ENCODE results near the gene TLL2.

TLL2 gene

GRCh38 chr10:96411716-96412320 lies 101.9 kb downstream of the TLL2 start:
- DNase-seq = peak in 1 of 42 donors; percentile 24
- intact Hi-C loops (cut with DNase I) = no loop called here

- intact Hi-C loops (cut with DNase I) = no loop called here
- peak in 2 of 42 donors; percentile 5 to 19 for DNase-seq
Measured at GRCh38 chr10:96410296-96410695, 103.4 kb downstream of the TLL2 start.

- intact Hi-C loops (cut with DNase I) = no loop called here
- no peak for DNase-seq
Measured at GRCh38 chr10:96408201-96408600, 105.5 kb downstream of the TLL2 start.

GRCh38 chr10:96407560-96408069 lies 106.1 kb downstream of the TLL2 start:
- peak in 2 of 42 donors; percentile 1 to 17 for DNase-seq
- intact Hi-C loops (cut with DNase I) = no loop called here

GRCh38 chr10:96406091-96406490 lies 107.6 kb downstream of the TLL2 start:
- intact Hi-C loops (cut with DNase I) = no loop called here

GRCh38 chr10:96402417-96403305 lies 111.1 kb downstream of the TLL2 start:
- intact Hi-C loops (cut with DNase I) = no loop called here
- DNase-seq = peak in 1 of 42 donors; percentile 13

More at GRCh38 chr10:96406091-96406490, 107.6 kb downstream of the TLL2 start:
- DNase-seq = peak in 2 of 42 donors; percentile 8 to 31

- intact Hi-C loops (cut with DNase I) = no loop called here
- DNase-seq = peak in 27 of 42 donors; percentile 9 to 72 (median 36)
Measured at GRCh38 chr10:96401036-96401435, 112.7 kb downstream of the TLL2 start.

GRCh38 chr10:96400465-96400864 lies 113.3 kb downstream of the TLL2 start:
- peak in 41 of 42 donors; percentile 33 to 89 (median 65) for DNase-seq
- intact Hi-C loops (cut with DNase I) = no loop called here

GRCh38 chr10:96397902-96398301 lies 115.8 kb downstream of the TLL2 start:
- no peak for DNase-seq
- intact Hi-C loops (cut with DNase I) = loop anchor here (5.0 to 10.0 kb wide), 2 partner anchors 114 to 187 kb away; partner anchors contain the start of genes TLL2 and TM9SF3

GRCh38 chr10:96395931-96396877 lies 117.5 kb downstream of the TLL2 start:
- DNase-seq = peak; percentile 54 to 91 (median 80)
- intact Hi-C loops (cut with DNase I) = loop anchor here (5.0 to 10.0 kb wide), 2 partner anchors 116 to 189 kb away; partner anchors contain the start of genes TLL2 and TM9SF3

GRCh38 chr10:96390460-96390864 lies 123.3 kb downstream of the TLL2 start:
- DNase-seq = peak; percentile 12 to 92 (median 74)
- intact Hi-C loops (cut with DNase I) = loop anchor here (10.0 kb wide), 1 partner anchor 194 kb away; the partner anchor contains the start of gene TM9SF3

- intact Hi-C loops (cut with DNase I) = loop anchor here (10.0 kb wide), 1 partner anchor 195 kb away; the partner anchor contains the start of gene TM9SF3
- no peak for DNase-seq
Measured at GRCh38 chr10:96389785-96390184, 123.9 kb downstream of the TLL2 start.

- intact Hi-C loops (cut with DNase I) = no loop called here
- no peak for DNase-seq
Measured at GRCh38 chr10:96387601-96388000, 126.1 kb downstream of the TLL2 start.

GRCh38 chr10:96387161-96387560 lies 126.6 kb downstream of the TLL2 start:
- no peak for DNase-seq
- intact Hi-C loops (cut with DNase I) = no loop called here

GRCh38 chr10:96384506-96384905 lies 129.2 kb downstream of the TLL2 start:
- no peak for DNase-seq
- intact Hi-C loops (cut with DNase I) = no loop called here

GRCh38 chr10:96380821-96381220 lies 132.9 kb downstream of the TLL2 start:
- no peak for DNase-seq
- intact Hi-C loops (cut with DNase I) = no loop called here

GRCh38 chr10:96379758-96380157 lies 134.0 kb downstream of the TLL2 start:
- intact Hi-C loops (cut with DNase I) = loop anchor here (10.0 kb wide), 2 partner anchors 175 to 455 kb away; partner anchors contain the start of gene LCOR
- no peak for DNase-seq

- intact Hi-C loops (cut with DNase I) = loop anchor here (10.0 kb wide), 2 partner anchors 176 to 456 kb away; partner anchors contain the start of gene LCOR
- DNase-seq = no peak
Measured at GRCh38 chr10:96378741-96379140, 135.0 kb downstream of the TLL2 start.

Measured in head of caudate nucleus (tissue), 42 donors.